Uterus (tissue), 4 donors: ENCODE measurements around the gene CFAP251. TPM values are rescaled to one million over a fixed set of nuclear protein-coding genes. Genes with fewer than 3 reads are reported as not detected.

Source experiments
- DNase-seq, 2 donors: peaks; one replicate each; pipeline ENCODE4 v3.0.0-alpha.2; 2019 to 2020
- H3K27ac ChIP-seq, 2 donors: fragments of 200-600 bp; sonication (generic); 1 replicate in 1 of 2; 2 replicates in 1 of 2; pipeline ENCODE4 v1.5.1; 2016 to 2018
- H3K27me3 ChIP-seq, 2 donors: fragments of 200-600 bp; sonication (generic); one replicate each; pipeline ENCODE4 v1.5.1; 2018 to 2019; ENCODE audit warnings: control low read depth in 1 of 2
- H3K36me3 ChIP-seq, 2 donors: fragments of 200-600 bp; sonication (generic); one replicate each; pipeline ENCODE4 v1.5.1; 2019; ENCODE audit warnings: control low read depth in 1 of 2
- H3K4me1 ChIP-seq, 2 donors: fragments of 200-600 bp; sonication (generic); one replicate each; pipeline ENCODE4 v1.5.1; 2018 to 2019; ENCODE audit warnings: control low read depth in 1 of 2
- H3K4me3 ChIP-seq, 2 donors: fragments of 200-600 bp; sonication (generic); 1 replicate in 1 of 2; 2 replicates in 1 of 2; pipeline ENCODE4 v1.5.1; 2018 to 2019; ENCODE audit warnings: mild to moderate bottlenecking in 1 of 2
- H3K9me3 ChIP-seq, 2 donors: fragments of 200-600 bp; sonication (generic); one replicate each; pipeline ENCODE4 v1.5.1; 2019; ENCODE audit warnings: control low read depth in 1 of 2
- CTCF ChIP-seq, 4 experiments: fragments of 200-600 bp in 2 of 4; fragments of 450-650 bp in 2 of 4; sonication (generic) in 2 of 4; IDR thresholded peaks; one replicate each; pipeline ENCODE4 v1.5.1; 2016 to 2019; ENCODE audit warnings: antibody characterized with exemption in 4 of 4, mild to moderate bottlenecking in 2 of 4, moderate library complexity in 1 of 4
- POLR2A ChIP-seq, 2 donors: fragments of 450-650 bp; IDR thresholded peaks; one replicate each; pipeline ENCODE4 v1.6.1; 2016; ENCODE audit warnings: antibody characterized with exemption in 2 of 2, mild to moderate bottlenecking in 1 of 2, moderate library complexity in 1 of 2
- intact Hi-C: fragments of 100-400 bp; cut with DNase I; formaldehyde crosslinking; loops from one replicate; pipeline ENCODE4 v1.15.1; 2023; ENCODE audit warnings: low total_unique reads
- total RNA-seq, 4 donors: library from RNA; depleted of rRNA in 3 of 4; stranded (reverse); fragments of >200 nt in 3 of 4; gene quantifications; one replicate each; pipeline versions ENCODE4 v1.1.0 to v1.2.4, GENCODE V29; 2014 to 2023
- donor health status: DM: yes; HTN: yes; CAD: no.

CFAP251 gene
- total RNA-seq, 4 donors from 2014 or later = 5.9 to 135 (median 12.7) TPM

- TF ChIP-seq POLR2A (IDR thresholded peaks at IDR 0.05) (no peak), CTCF (IDR thresholded peaks at IDR 0.05) (no peak)
- DNase-seq = no peak
- Histone ChIP-seq H3K27me3 (no peaks in the 10 kb centered on the region), H3K9me3 (no peaks in the 10 kb centered on the region), H3K4me1 (peaks cover 0 to 9% of the 10 kb centered on the region in 2 donors), H3K4me3 (no peak overlapping the region), H3K27ac (peak overlapping the region; percentile 22 to 51), H3K36me3 (no peaks in the 10 kb centered on the region)
- intact Hi-C loops = no loop called here
These were observed 24.4 kb upstream of the CFAP251 start for GRCh38 chr12:121893961-121894460.

- peak overlapping the region in 1 of 2 donors; percentile 51 for H3K27ac ChIP-seq
- intact Hi-C loops = no loop called here
These were observed 23.8 kb upstream of the CFAP251 start for GRCh38 chr12:121894633-121895032.

GRCh38 chr12:121898287-121898686 is 20.1 kb upstream of the CFAP251 start:
- Histone ChIP-seq H3K4me3 (no peak overlapping the region), H3K9me3 (no peaks in the 10 kb centered on the region), H3K27ac (no peak overlapping the region), H3K27me3 (no peaks in the 10 kb centered on the region), H3K36me3 (no peaks in the 10 kb centered on the region), H3K4me1 (no peaks in the 10 kb centered on the region)
- intact Hi-C loops = no loop called here
- no peak for DNase-seq
- TF ChIP-seq POLR2A (IDR thresholded peaks at IDR 0.05) (no peak), CTCF (IDR thresholded peaks at IDR 0.05) (no peak)

More at GRCh38 chr12:121894633-121895032, 23.8 kb upstream of the CFAP251 start:
- Histone ChIP-seq H3K9me3 (no peaks in the 10 kb centered on the region), H3K4me3 (no peak overlapping the region), H3K4me1 (peaks cover 0 to 9% of the 10 kb centered on the region in 2 donors), H3K36me3 (no peaks in the 10 kb centered on the region), H3K27me3 (no peaks in the 10 kb centered on the region)
- DNase-seq = peak; percentile 29 to 49
- TF ChIP-seq CTCF (IDR thresholded peaks at IDR 0.05) (peak; percentile 24 to 55 (median 41)), POLR2A (IDR thresholded peaks at IDR 0.05) (no peak)

- TF ChIP-seq CTCF (IDR thresholded peaks at IDR 0.05) (no peak), POLR2A (IDR thresholded peaks at IDR 0.05) (no peak)
- H3K27me3 ChIP-seq = no peaks in the 10 kb centered on the region
- intact Hi-C loops = no loop called here
- no peaks in the 10 kb centered on the region for H3K4me1 ChIP-seq
- no peak for DNase-seq
- H3K27ac ChIP-seq = no peak overlapping the region
- H3K36me3 ChIP-seq = no peaks in the 10 kb centered on the region
- H3K4me3 ChIP-seq = no peak overlapping the region
- H3K9me3 ChIP-seq = no peaks in the 10 kb centered on the region
These were observed 18.8 kb upstream of the CFAP251 start for GRCh38 chr12:121899590-121899989.

- H3K27ac ChIP-seq = no peak overlapping the region
- TF ChIP-seq POLR2A (IDR thresholded peaks at IDR 0.05) (no peak), CTCF (IDR thresholded peaks at IDR 0.05) (no peak)
- H3K27me3 ChIP-seq = no peaks in the 10 kb centered on the region
- no peaks in the 10 kb centered on the region for H3K9me3 ChIP-seq
- H3K4me1 ChIP-seq = no peaks in the 10 kb centered on the region
- no peaks in the 10 kb centered on the region for H3K36me3 ChIP-seq
- no peak for DNase-seq
- intact Hi-C loops = no loop called here
- H3K4me3 ChIP-seq = no peak overlapping the region
These were observed 15.2 kb upstream of the CFAP251 start for GRCh38 chr12:121903202-121903601.
